Mesodermal cell (in vitro differentiated cells): ENCODE data around the gene SMC1A.
"Not testable (repeated sequence)": the region's sequence is repeated elsewhere in the genome, so short reads cannot be mapped to it uniquely, and the experiment has no call there.

Experiments
- H3K27ac ChIP-seq: 2 replicates; pipeline ENCODE4 v1.7.0; 2013; ENCODE audit warnings: mild to moderate bottlenecking, low read depth, low read length, moderate library complexity; ENCODE audit not compliant: severe bottlenecking
- H3K36me3 ChIP-seq: 2 replicates; pipeline ENCODE4 v1.7.1; 2013; ENCODE audit warnings: mild to moderate bottlenecking, low read length, moderate library complexity; ENCODE audit not compliant: control insufficient read depth, insufficient read depth
- H3K4me1 ChIP-seq: one replicate; pipeline ENCODE4 v1.7.1; 2013; ENCODE audit warnings: mild to moderate bottlenecking, low read length; ENCODE audit not compliant: insufficient read depth, control insufficient read depth, poor library complexity, severe bottlenecking
- H3K4me3 ChIP-seq: 2 replicates; pipeline ENCODE4 v1.7.0; 2013; ENCODE audit warnings: low read length, control low read depth, mild to moderate bottlenecking; ENCODE audit not compliant: insufficient read depth, poor library complexity, severe bottlenecking; ENCODE audit errors: extremely low read depth
- H3K9me3 ChIP-seq: 2 replicates; pipeline ENCODE4 v1.7.1; 2013; ENCODE audit warnings: mild to moderate bottlenecking, low read length, moderate library complexity; ENCODE audit not compliant: control insufficient read depth
- WGBS, 2 experiments: methylation state at CpG; one replicate each; pipeline ENCODE4 v1.1.5; 2013; ENCODE audit warnings: missing lambda C conversion rate in 2 of 2; ENCODE audit not compliant: insufficient coverage in 2 of 2; 5-methylcytosine and 5-hydroxymethylcytosine counted together

Gene SMC1A

GRCh38 chrX:53421772-53422085 is 725 bp downstream of the SMC1A start:
- peak overlapping the region; percentile 91 for H3K27ac ChIP-seq
- H3K4me3 ChIP-seq: peak overlapping the region; percentile 58
- H3K4me1 ChIP-seq: no peaks in the 10 kb centered on the region
- WGBS, 2 experiments: 0 to 3% methylated on average over 6 of the region's 15 CpGs
- peaks cover 17% of the 10 kb centered on the region for H3K36me3 ChIP-seq
- no peaks in the 10 kb centered on the region for H3K9me3 ChIP-seq

DNA sequence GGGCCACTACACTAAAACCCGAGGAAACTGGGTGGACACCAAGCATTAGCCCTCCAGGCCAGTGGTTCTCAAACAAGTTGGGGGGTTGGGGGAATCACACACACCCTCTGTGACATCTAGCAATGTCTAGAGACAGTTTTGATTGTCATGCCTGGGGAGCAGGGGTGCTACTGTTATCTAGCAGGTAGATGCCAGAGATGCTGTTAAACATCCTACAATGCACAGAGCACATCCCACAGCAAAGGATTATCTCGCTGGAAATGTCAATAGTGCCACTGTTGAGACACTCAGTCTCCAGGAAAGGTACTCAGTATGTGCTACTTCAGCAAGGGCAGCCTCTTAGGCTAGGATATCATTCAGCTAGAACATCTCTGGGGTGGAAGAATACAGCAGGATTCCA is 1.3 kb downstream of the SMC1A start:
- Histone ChIP-seq H3K4me1 (no peaks in the 10 kb centered on the region), H3K27ac (no peak overlapping the region), H3K36me3 (peaks cover 17% of the 10 kb centered on the region), H3K4me3 (peak overlapping the region; percentile 58), H3K9me3 (no peaks in the 10 kb centered on the region)
- no CpG with 5 or more reads among the region's 2 CpGs for WGBS, 2 experiments

DNA sequence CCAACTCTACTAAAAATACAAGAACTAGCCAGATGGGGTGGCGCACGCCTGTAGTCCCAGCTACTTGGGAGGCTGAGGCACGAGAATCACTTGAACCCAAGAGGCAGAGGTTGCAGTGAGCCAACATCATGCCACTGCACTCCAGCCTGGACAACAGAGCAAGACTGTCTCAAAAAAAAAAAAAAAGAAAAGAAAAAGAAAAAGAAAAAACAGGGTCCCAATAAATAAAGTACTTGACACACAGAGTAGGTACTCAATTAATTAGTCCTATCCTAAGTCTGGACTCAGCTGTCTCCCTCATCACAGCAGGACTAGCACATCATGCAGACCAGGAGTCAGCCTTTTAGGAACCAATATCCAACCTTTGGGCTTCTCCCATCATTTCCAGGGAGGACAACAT is 2.1 kb downstream of the SMC1A start:
- H3K9me3 ChIP-seq, H3K27ac ChIP-seq, H3K4me1 ChIP-seq, H3K4me3 ChIP-seq: not testable (repeated sequence)
- WGBS, 2 experiments: 86% methylated on average over 1 of the region's 3 CpGs; no CpG with 5 or more reads in 1 of the 2 experiments
- peaks cover 17% of the 10 kb centered on the region for H3K36me3 ChIP-seq

GRCh38 chrX:53412446-53412845 is 10.0 kb downstream of the SMC1A start:
- no peaks in the 10 kb centered on the region for H3K4me1 ChIP-seq
- H3K36me3 ChIP-seq: peaks cover 68% of the 10 kb centered on the region
- H3K9me3 ChIP-seq: no peaks in the 10 kb centered on the region

DNA sequence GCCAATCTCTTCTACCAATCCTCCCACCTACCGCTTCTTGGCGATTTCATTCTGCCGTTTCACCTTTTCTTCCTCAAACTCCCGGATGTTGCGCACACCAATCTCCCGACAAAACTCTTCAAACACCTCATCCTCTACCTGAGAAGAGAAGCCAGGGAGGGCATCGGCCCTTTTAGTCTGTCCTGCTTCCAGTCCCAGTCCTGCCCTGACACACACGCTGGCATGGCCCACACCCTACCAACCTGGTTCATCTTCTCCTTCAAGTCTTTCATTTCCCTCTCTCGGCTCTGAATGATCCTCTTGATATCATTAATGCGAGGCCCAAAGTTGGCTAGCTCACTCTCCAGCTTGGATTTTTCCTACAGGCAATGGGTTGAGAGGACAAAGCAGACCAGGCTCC is 18.9 kb downstream of the SMC1A start:
- Histone ChIP-seq H3K36me3 (peaks cover 71% of the 10 kb centered on the region), H3K27ac (no peak overlapping the region), H3K4me3 (no peak overlapping the region), H3K4me1 (no peaks in the 10 kb centered on the region), H3K9me3 (no peaks in the 10 kb centered on the region)
- 90 to 98% methylated on average over 2 to 7 of the region's 10 CpGs for WGBS, 2 experiments

More at GRCh38 chrX:53412446-53412845, 10.0 kb downstream of the SMC1A start:
- H3K27ac ChIP-seq: no peak overlapping the region
- H3K4me3 ChIP-seq: no peak overlapping the region
- 83 to 100% methylated on average over 1 to 2 of the region's 2 CpGs for WGBS, 2 experiments

- H3K4me3 ChIP-seq: no peak overlapping the region
- no peaks in the 10 kb centered on the region for H3K4me1 ChIP-seq
- H3K27ac ChIP-seq: no peak overlapping the region
- H3K9me3 ChIP-seq: no peaks in the 10 kb centered on the region
- WGBS, 2 experiments: no CpG with 5 or more reads among the region's 1 CpG
- peaks cover 41% of the 10 kb centered on the region for H3K36me3 ChIP-seq
Measured at GRCh38 chrX:53398216-53398615, 24.2 kb downstream of the SMC1A start.

- Histone ChIP-seq H3K4me1 (no peaks in the 10 kb centered on the region), H3K36me3 (peaks cover 27% of the 10 kb centered on the region), H3K27ac (no peak overlapping the region), H3K4me3 (no peak overlapping the region), H3K9me3 (no peaks in the 10 kb centered on the region)
- 92 to 94% methylated on average over 2 of the region's 2 CpGs for WGBS, 2 experiments
Measured at GRCh38 chrX:53395605-53396298, 26.7 kb downstream of the SMC1A start.

DNA sequence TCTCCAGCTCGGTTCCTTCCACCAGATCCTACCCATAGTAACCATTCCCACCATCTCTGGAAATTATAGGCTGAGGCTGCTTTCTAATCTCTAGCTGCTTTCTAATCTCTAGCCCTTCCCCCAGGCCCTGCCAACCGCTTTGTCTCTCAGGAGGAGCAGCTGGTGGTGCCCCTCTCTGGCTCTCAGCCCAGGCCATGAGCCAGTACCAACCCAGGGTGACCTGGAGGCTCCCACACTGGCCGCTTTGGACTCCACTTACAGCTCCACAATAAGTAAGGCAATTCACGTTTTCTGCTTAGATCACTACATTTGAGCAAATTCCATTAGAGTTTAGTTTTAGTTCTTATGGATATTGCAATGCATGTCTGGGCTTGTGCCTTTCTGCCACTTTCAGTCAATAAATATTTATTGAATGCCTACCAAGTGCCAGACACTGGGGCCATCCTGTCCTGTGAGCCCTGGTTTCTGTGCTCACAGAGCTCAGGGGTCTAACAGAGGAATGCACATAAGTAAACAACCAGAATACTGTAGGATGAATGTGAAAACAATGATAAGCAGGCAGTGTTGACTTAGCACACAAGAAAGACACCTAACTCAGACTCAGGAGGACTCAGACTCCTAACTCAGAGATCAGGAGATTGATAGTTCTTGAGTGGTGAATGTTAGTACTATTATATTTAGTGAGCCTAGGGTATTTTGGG is 38.9 kb downstream of the SMC1A start:
- H3K4me3 ChIP-seq: no peak overlapping the region
- H3K36me3 ChIP-seq: peaks cover 57% of the 10 kb centered on the region
- WGBS, 2 experiments: 60 to 100% methylated on average over 1 to 2 of the region's 4 CpGs
- H3K4me1 ChIP-seq: peaks cover 6% of the 10 kb centered on the region
- H3K9me3 ChIP-seq: no peaks in the 10 kb centered on the region
- peak overlapping the region; percentile 29 for H3K27ac ChIP-seq

DNA sequence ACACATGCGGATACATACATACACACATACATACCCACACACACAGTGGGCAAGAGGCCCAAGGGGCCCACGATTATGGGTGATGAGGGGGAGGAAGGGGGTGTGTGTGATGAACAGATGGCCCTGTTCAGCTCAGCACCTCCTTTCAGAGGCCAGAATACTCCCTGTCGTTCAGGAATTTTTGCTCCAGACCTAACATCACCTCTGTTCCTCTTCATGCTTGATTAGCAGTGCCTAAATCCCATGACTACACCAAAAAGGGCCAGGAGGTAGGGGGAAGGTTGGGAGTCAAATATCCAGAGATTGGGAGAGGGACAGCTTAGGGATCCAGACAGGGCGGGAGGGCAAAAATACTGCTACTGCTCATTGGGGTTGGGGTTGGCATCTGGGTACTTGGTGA is 42.7 kb downstream of the SMC1A start:
- Histone ChIP-seq H3K4me1 (peaks cover 6% of the 10 kb centered on the region), H3K36me3 (peaks cover 62% of the 10 kb centered on the region), H3K9me3 (no peaks in the 10 kb centered on the region), H3K4me3 (no peak overlapping the region), H3K27ac (no peak overlapping the region)
- WGBS, 2 experiments: 100% methylated on average over 1 of the region's 4 CpGs; no CpG with 5 or more reads in 1 of the 2 experiments

- no peak overlapping the region for H3K4me3 ChIP-seq
- no peak overlapping the region for H3K27ac ChIP-seq
- H3K9me3 ChIP-seq: no peaks in the 10 kb centered on the region
- 92% methylated on average over 2 of the region's 3 CpGs; no CpG with 5 or more reads in 1 of the 2 experiments for WGBS, 2 experiments
- H3K36me3 ChIP-seq: peaks cover 61% of the 10 kb centered on the region
- H3K4me1 ChIP-seq: peaks cover 6% of the 10 kb centered on the region
Measured at GRCh38 chrX:53379008-53379710, 43.3 kb downstream of the SMC1A start.
